HepG2 (cell line): ENCODE results near the gene VEZF1. TPM values are rescaled to one million over a fixed set of nuclear protein-coding genes. Genes with fewer than 3 reads are reported as not detected.
A peak's percentile ranks its signal among the peaks of the same experiment; 100 is the strongest.

ENCODE experiments used
- BCL6 ChIP-seq: IDR thresholded peaks from 2 replicates; pipeline ENCODE4 v1.6.1; 2016; ENCODE audit warnings: missing genetic modification reagents, missing compliant biosample characterization
- GATAD2A ChIP-seq: IDR thresholded peaks from 2 replicates; pipeline ENCODE4 v1.6.1; 2016
- GRHL1 ChIP-seq: sonication (generic); formaldehyde crosslinking; conservative IDR thresholded peaks from 2 replicates; pipeline ENCODE4 v1.8.0; 2022; ENCODE audit warnings: missing genetic modification reagents
- HNF4A ChIP-seq: sonication (generic); formaldehyde crosslinking; IDR thresholded peaks from 2 replicates; pipeline ENCODE4 v1.4.0; 2020; ENCODE audit warnings: missing genetic modification reagents
- KDM5B ChIP-seq: sonication (generic); formaldehyde crosslinking; IDR thresholded peaks from 2 replicates; pipeline ENCODE4 v1.4.0; 2020; ENCODE audit warnings: missing genetic modification reagents, mild to moderate bottlenecking, borderline replicate concordance
- MXD3 ChIP-seq: IDR thresholded peaks from 2 replicates; pipeline ENCODE4 v1.6.1; 2016; ENCODE audit warnings: mild to moderate bottlenecking, missing biosample characterization, missing genetic modification reagents
- NR2F1 ChIP-seq, 2 experiments: fragments of 450-650 bp in 1 of 2; formaldehyde crosslinking in 1 of 2; IDR thresholded peaks; 2 replicates each; pipeline versions ENCODE4 v1.5.0 to v1.6.1; 2016 to 2020; ENCODE audit warnings: mild to moderate bottlenecking in 1 of 2, missing compliant biosample characterization in 1 of 2, missing genetic modification reagents in 1 of 2, moderate library complexity in 1 of 2
- PBX3 ChIP-seq: sonication (generic); formaldehyde crosslinking; IDR thresholded peaks from 2 replicates; pipeline ENCODE4 v1.8.1; 2023; ENCODE audit warnings: missing genetic modification reagents, inconsistent platforms, borderline replicate concordance
- PPARG ChIP-seq: conservative IDR thresholded peaks from 2 replicates; pipeline ENCODE4 v1.6.1; 2016; ENCODE audit warnings: missing biosample characterization, missing genetic modification reagents
- PRDM10 ChIP-seq: sonication (generic); formaldehyde crosslinking; IDR thresholded peaks from 2 replicates; pipeline ENCODE4 v1.4.0; 2020; ENCODE audit warnings: low read depth, missing genetic modification reagents
- RBM39 ChIP-seq: fragments of 200-400 bp; formaldehyde crosslinking; IDR thresholded peaks from one replicate; pipeline ENCODE4 v1.6.1; 2018; ENCODE audit warnings: antibody characterized with exemption, mild to moderate bottlenecking, low read depth, low read length; ENCODE audit not compliant: poor library complexity, severe bottlenecking
- SATB2 ChIP-seq: sonication (generic); formaldehyde crosslinking; IDR thresholded peaks from 2 replicates; pipeline ENCODE4 v1.5.0; 2020; ENCODE audit warnings: missing genetic modification reagents
- TRIM24 ChIP-seq: sonication (generic); formaldehyde crosslinking; IDR thresholded peaks from 2 replicates; pipeline ENCODE4 v1.8.0; 2022; ENCODE audit warnings: mild to moderate bottlenecking, missing genetic modification reagents
- ZNF124 ChIP-seq: sonication (generic); formaldehyde crosslinking; IDR thresholded peaks from 2 replicates; pipeline ENCODE4 v1.4.0; 2020; ENCODE audit warnings: missing genetic modification reagents
- ZNF230 ChIP-seq: sonication (generic); formaldehyde crosslinking; IDR thresholded peaks from 2 replicates; pipeline ENCODE4 v1.4.0; 2020; ENCODE audit warnings: mild to moderate bottlenecking, missing genetic modification reagents
- ZNF234 ChIP-seq: sonication (generic); formaldehyde crosslinking; conservative IDR thresholded peaks from 2 replicates; pipeline ENCODE4 v1.5.1; 2020; ENCODE audit warnings: mild to moderate bottlenecking, missing genetic modification reagents
- ZNF317 ChIP-seq: sonication (generic); formaldehyde crosslinking; IDR thresholded peaks from 2 replicates; pipeline ENCODE4 v1.5.0; 2020; ENCODE audit warnings: mild to moderate bottlenecking, missing genetic modification reagents
- ZNF441 ChIP-seq: sonication (generic); formaldehyde crosslinking; IDR thresholded peaks from 2 replicates; pipeline ENCODE4 v1.7.0; 2021; ENCODE audit warnings: missing genetic modification reagents, borderline replicate concordance
- ZNF670 ChIP-seq: sonication (generic); formaldehyde crosslinking; IDR thresholded peaks from 2 replicates; pipeline ENCODE4 v1.8.0; 2022; ENCODE audit warnings: mild to moderate bottlenecking, missing genetic modification reagents, borderline replicate concordance
- ZNF7 ChIP-seq: IDR thresholded peaks from 2 replicates; pipeline ENCODE4 v1.6.1; 2016; ENCODE audit warnings: missing biosample characterization, missing genetic modification reagents
- ZNF891 ChIP-seq: sonication (generic); formaldehyde crosslinking; IDR thresholded peaks from 2 replicates; pipeline ENCODE4 v1.5.0; 2020; ENCODE audit warnings: mild to moderate bottlenecking, missing genetic modification reagents
- polyA plus RNA-seq, 8 experiments: library from polyadenylated mRNA; depleted of rRNA in 3 of 8; stranded (reverse) in 7 of 8; unstranded in 1 of 8; fragments of >200 nt; fragmentation: Illumina TruSeq in 4 of 8; extraction: Trizol in 4 of 8; gene quantifications; 2 replicates each; pipeline versions ENCODE4 v1.2.1 to v1.2.3, GENCODE V29; 2011 to 2016; ENCODE audit warnings: low read depth in 4 of 8, missing spikeins in 1 of 8, mixed read lengths in 1 of 8; ENCODE audit not compliant: insufficient read depth in 1 of 8
- total RNA-seq, 5 experiments: library from RNA; depleted of rRNA; stranded (reverse); fragments of >200 nt; fragmentation: Illumina TruSeq; extraction: Trizol; gene quantifications; 2 replicates each; pipeline ENCODE4 v1.2.3, GENCODE V29; 2016; ENCODE audit warnings: low read depth in 1 of 5

Gene VEZF1
- total and polyA plus RNA-seq, 2 of the 13 experiments (the other 11 are each of a cell fraction or from before 2014, with no cell fraction given): 45.9 to 49.7 TPM

GRCh38 chr17:57948555-57949420, 39.3 kb downstream of the VEZF1 start (continued):
- TF ChIP-seq PRDM10 (CRISPR knock-in tag) (no peak), KDM5B (peak; percentile 39; the same call in 1 of the 2 replicates), PPARG (CRISPR knock-in tag) (no peak), SATB2 (CRISPR knock-in tag) (no peak), ZNF234 (no peak), ZNF670 (CRISPR knock-in tag) (no peak), RBM39 (no peak), ZNF124 (no peak), ZNF441 (CRISPR knock-in tag) (no peak), ZNF891 (CRISPR knock-in tag) (no peak), TRIM24 (CRISPR knock-in tag) (peak; percentile 78; the same call in 1 of the 2 replicates), ZNF317 (no peak), GRHL1 (CRISPR knock-in tag) (no peak), GATAD2A (CRISPR knock-in tag) (no peak), MXD3 (CRISPR knock-in tag) (no peak), NR2F1 (CRISPR knock-in tag; IDR thresholded peaks at IDR 0.05) (no peak), ZNF7 (CRISPR knock-in tag) (peak; percentile 29; the same call in 1 of the 2 replicates), HNF4A (CRISPR knock-in tag) (peak; percentile 80), PBX3 (CRISPR knock-in tag) (no peak), ZNF230 (CRISPR knock-in tag) (no peak), BCL6 (CRISPR knock-in tag) (0 out of 2 replicates have a peak, but pooled peaks have one; percentile 16)
